ENCODE measurements around the gene NFKBIL1. TPM values are rescaled to one million over a fixed set of nuclear protein-coding genes. Genes with fewer than 3 reads are reported as not detected.

The NFKBIL1 gene
- polyA plus RNA-seq, 2 of the 4 experiments (the other 2 are of a cell fraction): 5.2 to 9.0 TPM

DNA sequence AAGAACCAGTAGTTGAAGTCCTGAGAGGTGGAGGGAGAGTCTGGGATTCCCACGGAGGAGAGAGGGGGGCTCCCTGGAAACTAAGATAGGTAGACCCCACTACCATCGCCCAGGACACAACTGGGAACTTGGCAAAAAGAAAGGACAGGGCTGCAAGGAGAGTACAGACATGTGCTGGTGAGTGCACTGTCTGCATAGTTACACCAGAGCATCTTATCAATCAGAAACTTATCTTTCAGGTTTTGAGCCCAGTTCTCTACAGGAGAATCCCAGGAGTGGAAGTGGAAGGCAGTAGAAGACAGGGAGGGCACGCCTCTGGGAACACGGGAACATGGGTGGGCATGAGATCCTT is 12.2 kb downstream of the NFKBIL1 start:
- POLR2A ChIA-PET: no interaction called here
- DNase-seq (ENCODE audit: low read depth in 1 of 2, low spot score in 1 of 2) (no peak), FAIRE-seq (no peak), ATAC-seq (no peak)
- H3K4me2 ChIP-seq: peak overlapping the region; percentile 45
- H3K4me1 ChIP-seq: peaks cover 27% of the 10 kb centered on the region
- H3K27ac ChIP-seq: peak overlapping the region in 1 of 2 experiments; percentile 74; a peak in 3 of 6 replicates
- CTCF ChIA-PET: interaction anchor here (1.2 to 3.7 kb wide), 5 partner anchors 9 to 66 kb away, joined by 3 to 10 read pairs (median 4); partner anchors contain the start of gene LTB
- H3K4me3 ChIP-seq: no peak overlapping the region
- WGBS (ENCODE audit: missing lambda C conversion rate): 71% methylated on average over 4 of the region's 4 CpGs
- TF ChIP-seq HEYL (CRISPR knock-in tag; IDR thresholded peaks at IDR 0.05): no peak
- no peak for TF ChIP-seq FOSL2 (IDR thresholded peaks at IDR 0.05)
- no peak for TF ChIP-seq FOSL2 (CRISPR knock-in tag; IDR thresholded peaks at IDR 0.05)
- no peak for TF ChIP-seq CEBPB (IDR thresholded peaks at IDR 0.05)
- TF ChIP-seq, protein P1, sequence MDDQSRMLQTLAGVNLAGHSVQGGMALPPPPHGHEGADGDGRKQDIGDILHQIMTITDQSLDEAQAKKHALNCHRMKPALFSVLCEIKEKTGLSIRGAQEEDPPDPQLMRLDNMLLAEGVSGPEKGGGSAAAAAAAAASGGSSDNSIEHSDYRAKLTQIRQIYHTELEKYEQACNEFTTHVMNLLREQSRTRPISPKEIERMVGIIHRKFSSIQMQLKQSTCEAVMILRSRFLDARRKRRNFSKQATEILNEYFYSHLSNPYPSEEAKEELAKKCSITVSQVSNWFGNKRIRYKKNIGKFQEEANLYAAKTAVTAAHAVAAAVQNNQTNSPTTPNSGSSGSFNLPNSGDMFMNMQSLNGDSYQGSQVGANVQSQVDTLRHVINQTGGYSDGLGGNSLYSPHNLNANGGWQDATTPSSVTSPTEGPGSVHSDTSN (IDR thresholded peaks at IDR 0.05): no peak
- TF ChIP-seq, protein P2, sequence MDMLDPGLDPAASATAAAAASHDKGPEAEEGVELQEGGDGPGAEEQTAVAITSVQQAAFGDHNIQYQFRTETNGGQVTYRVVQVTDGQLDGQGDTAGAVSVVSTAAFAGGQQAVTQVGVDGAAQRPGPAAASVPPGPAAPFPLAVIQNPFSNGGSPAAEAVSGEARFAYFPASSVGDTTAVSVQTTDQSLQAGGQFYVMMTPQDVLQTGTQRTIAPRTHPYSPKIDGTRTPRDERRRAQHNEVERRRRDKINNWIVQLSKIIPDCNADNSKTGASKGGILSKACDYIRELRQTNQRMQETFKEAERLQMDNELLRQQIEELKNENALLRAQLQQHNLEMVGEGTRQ (IDR thresholded peaks at IDR 0.05): no peak
- TF ChIP-seq, protein P3, sequence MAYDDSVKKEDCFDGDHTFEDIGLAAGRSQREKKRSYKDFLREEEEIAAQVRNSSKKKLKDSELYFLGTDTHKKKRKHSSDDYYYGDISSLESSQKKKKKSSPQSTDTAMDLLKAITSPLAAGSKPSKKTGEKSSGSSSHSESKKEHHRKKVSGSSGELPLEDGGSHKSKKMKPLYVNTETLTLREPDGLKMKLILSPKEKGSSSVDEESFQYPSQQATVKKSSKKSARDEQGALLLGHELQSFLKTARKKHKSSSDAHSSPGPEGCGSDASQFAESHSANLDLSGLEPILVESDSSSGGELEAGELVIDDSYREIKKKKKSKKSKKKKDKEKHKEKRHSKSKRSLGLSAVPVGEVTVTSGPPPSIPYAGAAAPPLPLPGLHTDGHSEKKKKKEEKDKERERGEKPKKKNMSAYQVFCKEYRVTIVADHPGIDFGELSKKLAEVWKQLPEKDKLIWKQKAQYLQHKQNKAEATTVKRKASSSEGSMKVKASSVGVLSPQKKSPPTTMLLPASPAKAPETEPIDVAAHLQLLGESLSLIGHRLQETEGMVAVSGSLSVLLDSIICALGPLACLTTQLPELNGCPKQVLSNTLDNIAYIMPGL (CRISPR knock-in tag; IDR thresholded peaks at IDR 0.05; ENCODE audit: borderline replicate concordance): no peak
- no peak for TF ChIP-seq RNF2 (IDR thresholded peaks at IDR 0.05; ENCODE audit: borderline replicate concordance, low read depth)
- TF ChIP-seq, protein P4, sequence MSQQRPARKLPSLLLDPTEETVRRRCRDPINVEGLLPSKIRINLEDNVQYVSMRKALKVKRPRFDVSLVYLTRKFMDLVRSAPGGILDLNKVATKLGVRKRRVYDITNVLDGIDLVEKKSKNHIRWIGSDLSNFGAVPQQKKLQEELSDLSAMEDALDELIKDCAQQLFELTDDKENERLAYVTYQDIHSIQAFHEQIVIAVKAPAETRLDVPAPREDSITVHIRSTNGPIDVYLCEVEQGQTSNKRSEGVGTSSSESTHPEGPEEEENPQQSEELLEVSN (IDR thresholded peaks at IDR 0.05; ENCODE audit: borderline replicate concordance, low read depth): no peak
- TF ChIP-seq, protein P5, sequence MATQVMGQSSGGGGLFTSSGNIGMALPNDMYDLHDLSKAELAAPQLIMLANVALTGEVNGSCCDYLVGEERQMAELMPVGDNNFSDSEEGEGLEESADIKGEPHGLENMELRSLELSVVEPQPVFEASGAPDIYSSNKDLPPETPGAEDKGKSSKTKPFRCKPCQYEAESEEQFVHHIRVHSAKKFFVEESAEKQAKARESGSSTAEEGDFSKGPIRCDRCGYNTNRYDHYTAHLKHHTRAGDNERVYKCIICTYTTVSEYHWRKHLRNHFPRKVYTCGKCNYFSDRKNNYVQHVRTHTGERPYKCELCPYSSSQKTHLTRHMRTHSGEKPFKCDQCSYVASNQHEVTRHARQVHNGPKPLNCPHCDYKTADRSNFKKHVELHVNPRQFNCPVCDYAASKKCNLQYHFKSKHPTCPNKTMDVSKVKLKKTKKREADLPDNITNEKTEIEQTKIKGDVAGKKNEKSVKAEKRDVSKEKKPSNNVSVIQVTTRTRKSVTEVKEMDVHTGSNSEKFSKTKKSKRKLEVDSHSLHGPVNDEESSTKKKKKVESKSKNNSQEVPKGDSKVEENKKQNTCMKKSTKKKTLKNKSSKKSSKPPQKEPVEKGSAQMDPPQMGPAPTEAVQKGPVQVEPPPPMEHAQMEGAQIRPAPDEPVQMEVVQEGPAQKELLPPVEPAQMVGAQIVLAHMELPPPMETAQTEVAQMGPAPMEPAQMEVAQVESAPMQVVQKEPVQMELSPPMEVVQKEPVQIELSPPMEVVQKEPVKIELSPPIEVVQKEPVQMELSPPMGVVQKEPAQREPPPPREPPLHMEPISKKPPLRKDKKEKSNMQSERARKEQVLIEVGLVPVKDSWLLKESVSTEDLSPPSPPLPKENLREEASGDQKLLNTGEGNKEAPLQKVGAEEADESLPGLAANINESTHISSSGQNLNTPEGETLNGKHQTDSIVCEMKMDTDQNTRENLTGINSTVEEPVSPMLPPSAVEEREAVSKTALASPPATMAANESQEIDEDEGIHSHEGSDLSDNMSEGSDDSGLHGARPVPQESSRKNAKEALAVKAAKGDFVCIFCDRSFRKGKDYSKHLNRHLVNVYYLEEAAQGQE (IDR thresholded peaks at IDR 0.05): no peak
- TF ChIP-seq, protein P6, sequence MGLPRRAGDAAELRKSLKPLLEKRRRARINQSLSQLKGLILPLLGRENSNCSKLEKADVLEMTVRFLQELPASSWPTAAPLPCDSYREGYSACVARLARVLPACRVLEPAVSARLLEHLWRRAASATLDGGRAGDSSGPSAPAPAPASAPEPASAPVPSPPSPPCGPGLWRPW (IDR thresholded peaks at IDR 0.05): no peak
- TF ChIP-seq, protein P7, sequence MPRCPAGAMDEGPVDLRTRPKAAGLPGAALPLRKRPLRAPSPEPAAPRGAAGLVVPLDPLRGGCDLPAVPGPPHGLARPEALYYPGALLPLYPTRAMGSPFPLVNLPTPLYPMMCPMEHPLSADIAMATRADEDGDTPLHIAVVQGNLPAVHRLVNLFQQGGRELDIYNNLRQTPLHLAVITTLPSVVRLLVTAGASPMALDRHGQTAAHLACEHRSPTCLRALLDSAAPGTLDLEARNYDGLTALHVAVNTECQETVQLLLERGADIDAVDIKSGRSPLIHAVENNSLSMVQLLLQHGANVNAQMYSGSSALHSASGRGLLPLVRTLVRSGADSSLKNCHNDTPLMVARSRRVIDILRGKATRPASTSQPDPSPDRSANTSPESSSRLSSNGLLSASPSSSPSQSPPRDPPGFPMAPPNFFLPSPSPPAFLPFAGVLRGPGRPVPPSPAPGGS (IDR thresholded peaks at IDR 0.05): no peak
- no peaks in the 10 kb centered on the region for H3K9me3 ChIP-seq

DNA sequence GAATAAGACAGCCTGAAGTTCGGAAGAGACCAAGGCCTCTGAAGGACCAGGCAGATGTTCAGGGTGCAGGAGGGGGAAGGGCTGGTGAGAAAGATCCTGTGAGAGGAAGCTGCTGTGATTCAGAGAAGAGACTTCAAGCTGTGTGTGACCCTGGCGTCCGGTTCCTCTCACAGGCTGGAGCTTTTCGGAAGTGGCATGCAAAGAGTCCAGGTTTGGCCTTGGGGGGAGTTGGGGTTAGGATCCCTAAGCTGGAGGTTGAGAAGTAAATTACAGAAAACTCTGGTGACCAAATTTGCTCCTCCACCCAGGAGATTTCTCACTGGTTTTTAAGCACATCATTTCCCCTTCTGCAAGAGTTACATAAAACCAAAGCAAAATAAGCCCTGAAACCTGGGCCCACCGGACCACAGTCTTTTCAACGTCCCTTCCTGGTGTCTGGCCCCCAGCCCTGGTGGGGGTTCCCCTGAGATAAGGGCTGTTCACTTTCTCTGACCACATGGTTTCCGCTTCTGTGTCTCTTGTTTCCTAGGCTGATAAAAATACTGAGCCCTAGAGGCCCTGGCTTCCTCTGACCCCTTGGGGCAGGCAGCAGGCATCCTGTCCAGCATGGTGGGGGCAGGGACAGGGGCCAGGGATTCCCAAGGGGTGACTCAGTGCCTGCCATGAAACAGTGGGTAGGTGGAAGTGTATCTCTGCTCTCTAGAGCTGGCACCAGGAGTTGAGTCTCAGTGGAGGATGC is 12.7 kb downstream of the NFKBIL1 start:
- DNase-seq (ENCODE audit: low read depth in 1 of 2, low spot score in 1 of 2): peak in 1 of 2 experiments; percentile 12
- WGBS (ENCODE audit: missing lambda C conversion rate): 56% methylated on average over 7 of the region's 7 CpGs
- TF ChIP-seq, protein P1 (IDR thresholded peaks at IDR 0.05): no peak
- TF ChIP-seq BHLHE40 (IDR thresholded peaks at IDR 0.05; ENCODE audit: low read depth, low read length): no peak
- H3K4me1 ChIP-seq: peaks cover 27% of the 10 kb centered on the region
- no peak overlapping the region for H3K4me3 ChIP-seq
- H3K4me2 ChIP-seq: peak overlapping the region; percentile 45
- H3K9me3 ChIP-seq: no peaks in the 10 kb centered on the region
- no peak for FAIRE-seq
- POLR2A ChIA-PET: no interaction called here
- H3K27ac ChIP-seq: peak overlapping the region; percentile 33 to 74; a peak in 4 of 6 replicates
- peak; percentile 64 to 80; a peak in 3 of 6 replicates for ATAC-seq
- CTCF ChIA-PET: interaction anchor here (1.4 to 3.7 kb wide), 5 partner anchors 9 to 67 kb away, joined by 4 to 10 read pairs (median 4); partner anchors contain the start of gene LTB
